ENCODE data around the gene NRN1L. TPM values are rescaled to one million over a fixed set of nuclear protein-coding genes. Genes with fewer than 3 reads are reported as not detected.

The NRN1L gene
- total and polyA plus RNA-seq, 2 of the 4 experiments (the other 2 are of a cell fraction): 0.27 TPM; not detected in 1

GRCh38 chr16:67842509-67843342 is 42.0 kb upstream of the NRN1L start (continued):
- no peak for TF ChIP-seq MXI1 (IDR thresholded peaks at IDR 0.05; ENCODE audit: borderline replicate concordance, low read depth, low read length)
- no peak for TF ChIP-seq CHD1 (IDR thresholded peaks at IDR 0.05; ENCODE audit: low read depth, low read length)

GRCh38 chr16:67843343-67843765 is 41.3 kb upstream of the NRN1L start:
- CTCF ChIA-PET: interaction anchor here (0.6 kb wide), 1 partner anchor 20 kb away, joined by 3 read pairs; no protein-coding TSS in a partner anchor
- Histone ChIP-seq H2AK9ac (replicated peaks; ENCODE audit: low read depth, low read length, poor library complexity) (peak overlapping the region; percentile 95), H3K9ac (ENCODE audit: low read depth, low read length) (peak overlapping the region; percentile 59), H3K27ac (ENCODE audit: insufficient read depth, low read length) (peak overlapping the region; percentile 47), H3K4me2 (ENCODE audit: low read depth, low read length) (peak overlapping the region; percentile 90), H3K4me1 (ENCODE audit: control insufficient read depth, insufficient read depth, low read length) (peaks cover 13% of the 10 kb centered on the region), H3K27me3 (ENCODE audit: control insufficient read depth, insufficient read depth, low read length) (no peaks in the 10 kb centered on the region), H3K4me3 (ENCODE audit: insufficient read depth, low read depth, low read length) (peak overlapping the region; percentile 69), H3K9me3 (ENCODE audit: control insufficient read depth, insufficient read depth, low read length) (no peaks in the 10 kb centered on the region), H4K8ac (ENCODE audit: low read depth in 2 of 2, low read length in 2 of 2) (peak overlapping the region in 1 of 2 experiments; percentile 61; a peak in 1 of 4 replicates), H2BK120ac (ENCODE audit: low read depth, low read length) (no peak overlapping the region), H3K36me3 (ENCODE audit: control insufficient read depth, insufficient read depth, low read length) (no peaks in the 10 kb centered on the region), H3K4ac (ENCODE audit: low read depth, low read length) (peak overlapping the region; percentile 86), H3K14ac (replicated peaks; ENCODE audit: low read depth, low read length) (peak overlapping the region; percentile 60), H3K79me1 (ENCODE audit: low read depth in 1 of 2, low read length in 2 of 2) (peaks cover 24 to 56% of the 10 kb centered on the region in 2 experiments), H3K9me1 (ENCODE audit: insufficient read depth, low read length) (peaks cover 21% of the 10 kb centered on the region), H4K91ac (ENCODE audit: insufficient read depth, low read depth, low read length) (no peak overlapping the region), H2BK20ac (ENCODE audit: low read depth, low read length) (no peak overlapping the region), H4K20me1 (ENCODE audit: insufficient read depth, low read length) (peaks cover 26% of the 10 kb centered on the region), H2BK5ac (ENCODE audit: low read depth, low read length, poor library complexity, severe bottlenecking) (peak overlapping the region; percentile 67), H3K56ac (ENCODE audit: extremely low read depth, insufficient read depth, low read length) (peak overlapping the region; percentile 46; the same call in 1 of the 2 replicates), H3K23ac (ENCODE audit: low read depth, low read length) (peak overlapping the region; percentile 96), H4K5ac (ENCODE audit: low read depth, low read length) (no peak overlapping the region), H2AFZ (replicated peaks; ENCODE audit: low read length, poor library complexity) (peak overlapping the region; percentile 100), H3K18ac (ENCODE audit: low read depth, low read length) (no peak overlapping the region), H2AK5ac (ENCODE audit: low read depth, low read length) (peak overlapping the region; percentile 3), H2BK15ac (ENCODE audit: low read depth, low read length) (no peak overlapping the region)
- in situ Hi-C loops (cut with MboI; ENCODE audit: low sequenced_read_pairs) (no loop called here), dilution Hi-C loops (cut with HindIII; ENCODE audit: low sequenced_read_pairs, unreplicated experiment) (no loop called here), intact Hi-C loops (cut with micrococcal nuclease) (loop anchor here (2.0 kb wide), 1 partner anchor 27 kb away; no protein-coding TSS in a partner anchor)
- DNase-seq (peak; percentile 68), ATAC-seq (ENCODE audit: low read depth) (no peak)
- POLR2A ChIA-PET (ENCODE audit: unreplicated experiment): interaction anchor here (0.9 kb wide), 1 partner anchor 10 kb away, joined by 3 read pairs; no protein-coding TSS in a partner anchor
- no peak for TF ChIP-seq ELK1 (IDR thresholded peaks at IDR 0.05; ENCODE audit: borderline replicate concordance, low read depth, low read length)
- TF ChIP-seq MXI1 (IDR thresholded peaks at IDR 0.05; ENCODE audit: borderline replicate concordance, low read depth, low read length): peak; percentile 46; the same call in 1 of the 2 replicates
- no TSS peak for BruUV-seq (replicated peaks)
- 0% methylated on average over 6 of the region's 11 CpGs; no CpG with 5 or more reads in 1 of the 2 experiments for WGBS, 2 experiments (ENCODE audit: extremely low coverage in 2 of 2, insufficient read length in 1 of 2)
